ENCODE data around the gene SLC23A1.

GRCh38 chr5:139379626-139380449 is 3.3 kb downstream of the SLC23A1 start:
- TF ChIP-seq CBX5 (CRISPR knock-in tag; IDR thresholded peaks at IDR 0.05; ENCODE audit: borderline replicate concordance) (no peak), SUZ12 (IDR thresholded peaks at IDR 0.05; ENCODE audit: low read depth, low read length) (no peak), FOXK2 (IDR thresholded peaks at IDR 0.05) (no peak), SRSF9 (IDR thresholded peaks at IDR 0.05; ENCODE audit: borderline replicate concordance, insufficient read depth, low read depth, low read length, poor library complexity, severe bottlenecking) (no peak), ZBTB8A (CRISPR knock-in tag; IDR thresholded peaks at IDR 0.05; ENCODE audit: borderline replicate concordance, low read depth) (no peak), SP2 (CRISPR knock-in tag; IDR thresholded peaks at IDR 0.05) (no peak), MEIS1 (CRISPR knock-in tag; IDR thresholded peaks at IDR 0.05; ENCODE audit: borderline replicate concordance) (no peak), REST (IDR thresholded peaks at IDR 0.05; ENCODE audit: borderline replicate concordance in 1 of 2, low read depth in 1 of 2, low read length in 2 of 2) (no peak), HOXA3 (CRISPR knock-in tag; IDR thresholded peaks at IDR 0.05) (no peak), POLR2G (IDR thresholded peaks at IDR 0.05; ENCODE audit: low read depth, low read length) (no peak), SNAPC2 (CRISPR knock-in tag; IDR thresholded peaks at IDR 0.05) (no peak), ZNF460 (CRISPR knock-in tag; IDR thresholded peaks at IDR 0.05; ENCODE audit: borderline replicate concordance) (no peak)
- TF ChIP-seq, protein P1, sequence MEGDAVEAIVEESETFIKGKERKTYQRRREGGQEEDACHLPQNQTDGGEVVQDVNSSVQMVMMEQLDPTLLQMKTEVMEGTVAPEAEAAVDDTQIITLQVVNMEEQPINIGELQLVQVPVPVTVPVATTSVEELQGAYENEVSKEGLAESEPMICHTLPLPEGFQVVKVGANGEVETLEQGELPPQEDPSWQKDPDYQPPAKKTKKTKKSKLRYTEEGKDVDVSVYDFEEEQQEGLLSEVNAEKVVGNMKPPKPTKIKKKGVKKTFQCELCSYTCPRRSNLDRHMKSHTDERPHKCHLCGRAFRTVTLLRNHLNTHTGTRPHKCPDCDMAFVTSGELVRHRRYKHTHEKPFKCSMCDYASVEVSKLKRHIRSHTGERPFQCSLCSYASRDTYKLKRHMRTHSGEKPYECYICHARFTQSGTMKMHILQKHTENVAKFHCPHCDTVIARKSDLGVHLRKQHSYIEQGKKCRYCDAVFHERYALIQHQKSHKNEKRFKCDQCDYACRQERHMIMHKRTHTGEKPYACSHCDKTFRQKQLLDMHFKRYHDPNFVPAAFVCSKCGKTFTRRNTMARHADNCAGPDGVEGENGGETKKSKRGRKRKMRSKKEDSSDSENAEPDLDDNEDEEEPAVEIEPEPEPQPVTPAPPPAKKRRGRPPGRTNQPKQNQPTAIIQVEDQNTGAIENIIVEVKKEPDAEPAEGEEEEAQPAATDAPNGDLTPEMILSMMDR (CRISPR knock-in tag; IDR thresholded peaks at IDR 0.05) = no peak

All from HepG2 (cell line).